Trophoblast cell (in vitro differentiated cells and primary cell): ENCODE data around the gene VWA3A.
A peak's percentile ranks its signal among the peaks of the same experiment; 100 is the strongest.

Source experiments
- DNase-seq, 2 donors: peaks; one replicate each; pipeline ENCODE4 v3.0.0-alpha.2; 2016
- H2AFZ ChIP-seq: 2 replicates; pipeline ENCODE4 v1.6.1; 2013; ENCODE audit warnings: low read length, moderate library complexity, mild to moderate bottlenecking; ENCODE audit not compliant: insufficient read depth, poor library complexity
- H2AK5ac ChIP-seq: 2 replicates; pipeline ENCODE4 v1.6.1; 2013; ENCODE audit warnings: mild to moderate bottlenecking, low read length
- H2BK120ac ChIP-seq: 2 replicates; pipeline ENCODE4 v1.6.1; 2013; ENCODE audit warnings: low read length, mild to moderate bottlenecking, moderate library complexity; ENCODE audit not compliant: insufficient read depth, poor library complexity
- H2BK12ac ChIP-seq: 2 replicates; pipeline ENCODE4 v1.6.1; 2013; ENCODE audit warnings: mild to moderate bottlenecking, low read length, moderate library complexity
- H2BK5ac ChIP-seq: 2 replicates; pipeline ENCODE4 v1.6.1; 2013; ENCODE audit warnings: low read length, low read depth, moderate library complexity, mild to moderate bottlenecking; ENCODE audit not compliant: poor library complexity
- H3K14ac ChIP-seq: 2 replicates; pipeline ENCODE4 v1.6.1; 2013; ENCODE audit warnings: mild to moderate bottlenecking, low read length
- H3K18ac ChIP-seq: 2 replicates; pipeline ENCODE4 v1.6.1; 2013; ENCODE audit warnings: mild to moderate bottlenecking, low read length
- H3K23ac ChIP-seq: 2 replicates; pipeline ENCODE4 v1.6.1; 2013; ENCODE audit warnings: low read length
- H3K27ac ChIP-seq: 2 replicates; pipeline ENCODE4 v1.5.1; 2013; ENCODE audit warnings: low read depth, mild to moderate bottlenecking, inconsistent platforms, low read length, moderate library complexity
- H3K27me3 ChIP-seq: 2 replicates; pipeline ENCODE4 v1.6.1; 2013; ENCODE audit warnings: inconsistent platforms, mild to moderate bottlenecking, low read length, moderate library complexity; ENCODE audit not compliant: insufficient read depth
- H3K36me3 ChIP-seq, 2 experiments: 1 replicate in 1 of 2; 2 replicates in 1 of 2; pipeline ENCODE4 v1.6.1; 2013; ENCODE audit warnings: low read length in 2 of 2, mild to moderate bottlenecking in 2 of 2, moderate library complexity in 1 of 2; ENCODE audit not compliant: insufficient read depth in 2 of 2, control insufficient read depth in 1 of 2
- H3K4ac ChIP-seq: 2 replicates; pipeline ENCODE4 v1.6.1; 2013; ENCODE audit warnings: low read depth, mild to moderate bottlenecking, low read length, moderate library complexity
- H3K4me1 ChIP-seq, 2 experiments: 1 replicate in 1 of 2; 2 replicates in 1 of 2; pipeline ENCODE4 v1.6.1; 2013; ENCODE audit warnings: low read length in 2 of 2, mild to moderate bottlenecking in 2 of 2, moderate library complexity in 1 of 2; ENCODE audit not compliant: insufficient read depth in 2 of 2, control insufficient read depth in 1 of 2
- H3K4me2 ChIP-seq: 2 replicates; pipeline ENCODE4 v1.6.1; 2013; ENCODE audit warnings: inconsistent platforms, mild to moderate bottlenecking, low read length, moderate library complexity
- H3K4me3 ChIP-seq: 2 replicates; pipeline ENCODE4 v1.5.1; 2013; ENCODE audit warnings: mild to moderate bottlenecking, low read depth, low read length, inconsistent platforms
- H3K79me1 ChIP-seq: one replicate; pipeline ENCODE4 v1.6.1; 2013; ENCODE audit warnings: low read length
- H3K79me2 ChIP-seq: 2 replicates; pipeline ENCODE4 v1.6.1; 2013; ENCODE audit warnings: low read length, mild to moderate bottlenecking; ENCODE audit not compliant: control insufficient read depth, insufficient read depth, poor library complexity
- H3K9ac ChIP-seq: 2 replicates; pipeline ENCODE4 v1.6.1; 2013; ENCODE audit warnings: mild to moderate bottlenecking, low read length
- H3K9me3 ChIP-seq: 2 replicates; pipeline ENCODE4 v1.6.1; 2013; ENCODE audit warnings: low read depth, mild to moderate bottlenecking, control low read depth, inconsistent platforms, low read length; ENCODE audit not compliant: insufficient read depth
- H4K12ac ChIP-seq: 2 replicates; pipeline ENCODE4 v1.6.1; 2013; ENCODE audit warnings: low read depth, mild to moderate bottlenecking, low read length, moderate library complexity
- H4K8ac ChIP-seq: 2 replicates; pipeline ENCODE4 v1.6.1; 2013; ENCODE audit warnings: low read depth, mild to moderate bottlenecking, low read length, moderate library complexity
- H4K91ac ChIP-seq: one replicate; pipeline ENCODE4 v1.6.1; 2013; ENCODE audit warnings: low read depth, mild to moderate bottlenecking, low read length, moderate library complexity
- WGBS: extraction: QIAGEN DNeasy Blood & Tissue Kit; methylation state at CpG from one replicate; pipeline ENCODE4 v1.1.7; 2013; ENCODE audit warnings: missing lambda C conversion rate; ENCODE audit not compliant: insufficient read length, insufficient coverage; ENCODE audit errors: extremely low coverage; 5-methylcytosine and 5-hydroxymethylcytosine counted together

Gene VWA3A

GRCh38 chr16:22138482-22138881, 46.1 kb downstream of the VWA3A start:
- Histone ChIP-seq H3K9me3 (no peaks in the 10 kb centered on the region), H3K23ac (no peak overlapping the region), H3K4me3 (no peak overlapping the region), H3K9ac (no peak overlapping the region), H3K18ac (no peak overlapping the region), H3K4me2 (no peak overlapping the region), H3K4me1 (no peaks in the 10 kb centered on the region), H3K27me3 (no peaks in the 10 kb centered on the region), H3K79me1 (no peaks in the 10 kb centered on the region), H2AK5ac (no peak overlapping the region), H4K8ac (no peak overlapping the region), H2BK120ac (no peak overlapping the region), H3K4ac (no peak overlapping the region), H3K27ac (no peak overlapping the region), H2BK12ac (no peak overlapping the region), H3K79me2 (no peaks in the 10 kb centered on the region), H3K36me3 (no peaks in the 10 kb centered on the region), H2BK5ac (no peak overlapping the region), H2AFZ (no peak overlapping the region), H4K12ac (no peak overlapping the region), H3K14ac (no peak overlapping the region), H4K91ac (no peak overlapping the region)
- no peak for DNase-seq
- WGBS: no CpG with 5 or more reads among the region's 8 CpGs

DNA sequence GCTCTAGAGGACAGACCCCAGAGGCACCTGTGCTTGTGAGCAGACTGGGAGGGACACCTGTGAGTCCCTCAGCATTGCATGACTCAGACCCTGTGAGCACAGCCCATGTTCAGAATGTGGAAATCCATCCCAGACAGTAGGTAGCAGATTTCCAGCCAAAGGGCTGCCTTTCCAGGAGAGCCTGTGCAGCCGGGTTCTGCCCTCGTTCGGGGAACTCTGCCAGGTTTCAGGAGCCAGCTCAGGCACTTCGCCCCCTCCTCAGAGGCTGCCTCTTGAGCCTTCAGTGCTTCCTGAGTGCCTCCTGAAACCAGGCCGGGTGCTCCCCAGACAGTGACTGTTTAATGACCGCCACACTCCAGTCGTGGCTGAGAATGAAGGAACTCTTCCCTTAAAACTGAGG, 46.7 kb downstream of the VWA3A start:
- H3K14ac ChIP-seq: no peak overlapping the region
- no peak overlapping the region for H3K9ac ChIP-seq
- no peaks in the 10 kb centered on the region for H3K79me1 ChIP-seq
- WGBS: no CpG with 5 or more reads among the region's 7 CpGs
- no peaks in the 10 kb centered on the region for H3K4me1 ChIP-seq
- no peak overlapping the region for H2BK5ac ChIP-seq
- no peak overlapping the region for H3K4me3 ChIP-seq
- no peak overlapping the region for H2AK5ac ChIP-seq
- no peak overlapping the region for H3K23ac ChIP-seq
- no peaks in the 10 kb centered on the region for H3K36me3 ChIP-seq
- no peaks in the 10 kb centered on the region for H3K27me3 ChIP-seq
- H2AFZ ChIP-seq: no peak overlapping the region
- no peak overlapping the region for H3K4me2 ChIP-seq
- H2BK120ac ChIP-seq: no peak overlapping the region
- H4K12ac ChIP-seq: no peak overlapping the region
- no peak overlapping the region for H4K91ac ChIP-seq
- peak in 1 of 2 donors; percentile 13 for DNase-seq
- no peak overlapping the region for H2BK12ac ChIP-seq
- no peak overlapping the region for H3K18ac ChIP-seq
- no peak overlapping the region for H3K4ac ChIP-seq
- no peak overlapping the region for H4K8ac ChIP-seq
- no peaks in the 10 kb centered on the region for H3K9me3 ChIP-seq
- no peaks in the 10 kb centered on the region for H3K79me2 ChIP-seq
- no peak overlapping the region for H3K27ac ChIP-seq

- H4K91ac ChIP-seq: no peak overlapping the region
- no peak overlapping the region for H4K8ac ChIP-seq
- H3K9ac ChIP-seq: no peak overlapping the region
- no peak overlapping the region for H2BK120ac ChIP-seq
- H3K27me3 ChIP-seq: no peaks in the 10 kb centered on the region
- no CpG with 5 or more reads among the region's 1 CpG for WGBS
- H3K4me2 ChIP-seq: no peak overlapping the region
- no peak overlapping the region for H4K12ac ChIP-seq
- no peak overlapping the region for H3K27ac ChIP-seq
- H3K4me1 ChIP-seq: no peaks in the 10 kb centered on the region
- H3K36me3 ChIP-seq: no peaks in the 10 kb centered on the region
- H3K9me3 ChIP-seq: no peaks in the 10 kb centered on the region
- no peak overlapping the region for H2BK5ac ChIP-seq
- no peaks in the 10 kb centered on the region for H3K79me1 ChIP-seq
- no peak overlapping the region for H2AFZ ChIP-seq
- H3K23ac ChIP-seq: no peak overlapping the region
- H2AK5ac ChIP-seq: no peak overlapping the region
- H3K4me3 ChIP-seq: no peak overlapping the region
- no peaks in the 10 kb centered on the region for H3K79me2 ChIP-seq
- H3K4ac ChIP-seq: no peak overlapping the region
- DNase-seq: no peak
- H3K18ac ChIP-seq: no peak overlapping the region
- H3K14ac ChIP-seq: no peak overlapping the region
- H2BK12ac ChIP-seq: no peak overlapping the region
Observed at GRCh38 chr16:22139732-22140131, 47.4 kb downstream of the VWA3A start.

- Histone ChIP-seq H4K91ac (no peak overlapping the region), H3K36me3 (no peaks in the 10 kb centered on the region), H2BK120ac (no peak overlapping the region), H3K4me1 (no peaks in the 10 kb centered on the region), H2BK12ac (no peak overlapping the region), H3K9ac (no peak overlapping the region), H4K8ac (no peak overlapping the region), H3K23ac (no peak overlapping the region), H3K79me2 (no peaks in the 10 kb centered on the region), H2BK5ac (no peak overlapping the region), H3K79me1 (no peaks in the 10 kb centered on the region), H3K18ac (no peak overlapping the region), H2AFZ (no peak overlapping the region), H3K27ac (no peak overlapping the region), H3K4ac (no peak overlapping the region), H3K27me3 (no peaks in the 10 kb centered on the region), H3K9me3 (no peaks in the 10 kb centered on the region), H3K14ac (no peak overlapping the region), H4K12ac (no peak overlapping the region), H3K4me2 (no peak overlapping the region), H2AK5ac (no peak overlapping the region), H3K4me3 (no peak overlapping the region)
- WGBS: no CpG with 5 or more reads among the region's 1 CpG
- DNase-seq: peak in 1 of 2 donors; percentile 18
Observed at GRCh38 chr16:22141767-22142166, 49.4 kb downstream of the VWA3A start.
